Cardiac muscle cell (in vitro differentiated cells and primary cell): ENCODE data around the gene HSPB9. TPM values are rescaled to one million over a fixed set of nuclear protein-coding genes. Genes with fewer than 3 reads are reported as not detected.
A peak's percentile ranks its signal among the peaks of the same experiment; 100 is the strongest.

Experiments used
- DNase-seq, 2 donors: peaks; one replicate each; pipeline versions ENCODE4 v3.0.0 to v3.0.0-alpha.2; 2010 to 2017; ENCODE audit warnings: low read depth in 1 of 2, low spot score in 1 of 2
- H3K27ac ChIP-seq: fragments of 200-600 bp; sonication (generic); 2 replicates; pipeline ENCODE4 v1.5.1; 2016
- H3K27me3 ChIP-seq: fragments of 200-600 bp; sonication (generic); 2 replicates; pipeline ENCODE4 v1.6.0; 2016; ENCODE audit warnings: control low read depth
- H3K36me3 ChIP-seq: fragments of 200-600 bp; sonication (generic); 2 replicates; pipeline ENCODE4 v1.5.1; 2016; ENCODE audit warnings: control low read depth
- H3K4me1 ChIP-seq: fragments of 200-600 bp; sonication (generic); 2 replicates; pipeline ENCODE4 v1.8.1; 2017; ENCODE audit warnings: low read depth, mild to moderate bottlenecking, mixed run types
- H3K4me3 ChIP-seq: fragments of 200-600 bp; sonication (generic); 2 replicates; pipeline ENCODE4 v1.5.1; 2016; ENCODE audit warnings: mild to moderate bottlenecking
- H3K9me3 ChIP-seq: fragments of 200-600 bp; sonication (generic); 2 replicates; pipeline ENCODE4 v1.5.1; 2017; ENCODE audit warnings: low read depth, mild to moderate bottlenecking, control low read depth
- polyA plus RNA-seq: library from polyadenylated mRNA; unstranded; fragments of >200 nt; fragmentation: Nextera tagmentation; extraction: Ambion mirVana; gene quantifications from 2 replicates; pipeline ENCODE4 v1.2.1, GENCODE V29; 2016
- total RNA-seq: library from RNA; depleted of rRNA; stranded (reverse); fragments of >200 nt; gene quantifications from 2 replicates; pipeline ENCODE4 v1.2.3, GENCODE V29; 2016
- TF ChIP-seq, protein P1 (sequence below): IDR thresholded peaks from 2 replicates; pipeline ENCODE4 v1.5.1; 2012; ENCODE audit warnings: low read depth, mild to moderate bottlenecking, low read length

HSPB9 gene
- total and polyA plus RNA-seq, 2 experiments from 2014 or later, result 0.06 to 0.51 TPM

DNA sequence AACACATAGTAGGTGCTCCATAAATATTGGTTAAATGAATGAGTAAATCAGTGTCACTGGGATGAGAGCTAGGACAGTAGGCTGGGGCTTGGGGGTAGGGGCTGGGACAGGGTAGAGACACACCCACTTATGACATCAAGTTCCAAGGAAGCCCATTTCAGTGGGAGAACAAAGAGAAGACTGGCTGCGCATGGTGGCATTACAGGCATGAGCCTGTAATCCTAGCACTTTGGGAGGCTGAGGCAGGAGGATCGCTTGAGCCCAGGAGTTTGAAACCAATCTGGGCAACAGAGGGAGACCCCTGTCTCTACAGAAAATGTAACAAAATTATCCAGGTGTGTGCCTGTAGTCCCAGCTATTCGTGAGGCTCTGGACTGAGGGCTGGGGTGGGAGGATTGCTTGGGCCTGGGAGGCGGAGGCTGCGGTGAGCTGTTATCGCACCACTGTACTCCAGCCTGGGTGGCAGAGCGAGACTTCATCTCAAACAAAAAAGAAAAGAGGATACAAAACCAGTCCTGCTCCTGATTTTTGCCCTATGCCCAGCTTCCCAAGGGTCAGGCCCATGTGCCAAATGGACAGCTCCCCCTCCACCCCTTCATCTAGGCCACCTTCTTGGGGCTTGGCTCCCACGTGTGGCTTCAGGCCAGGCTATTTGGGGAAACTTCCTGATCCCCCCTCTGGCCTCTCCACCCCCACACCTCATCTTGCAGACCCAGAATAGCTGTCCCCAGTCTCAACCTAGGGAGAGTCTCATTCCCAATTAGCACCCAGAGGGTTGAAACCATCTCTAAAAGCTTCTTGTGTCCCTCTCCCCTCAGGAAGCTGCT lies 31.4 kb upstream of the HSPB9 start:
- Histone ChIP-seq H3K4me1 (peaks cover 5% of the 10 kb centered on the region), H3K36me3 (no peaks in the 10 kb centered on the region), H3K9me3 (no peaks in the 10 kb centered on the region), H3K4me3 (no peak overlapping the region), H3K27ac (no peak overlapping the region), H3K27me3 (peaks cover 3% of the 10 kb centered on the region)
- DNase-seq, result no peak
- TF ChIP-seq, protein P1, sequence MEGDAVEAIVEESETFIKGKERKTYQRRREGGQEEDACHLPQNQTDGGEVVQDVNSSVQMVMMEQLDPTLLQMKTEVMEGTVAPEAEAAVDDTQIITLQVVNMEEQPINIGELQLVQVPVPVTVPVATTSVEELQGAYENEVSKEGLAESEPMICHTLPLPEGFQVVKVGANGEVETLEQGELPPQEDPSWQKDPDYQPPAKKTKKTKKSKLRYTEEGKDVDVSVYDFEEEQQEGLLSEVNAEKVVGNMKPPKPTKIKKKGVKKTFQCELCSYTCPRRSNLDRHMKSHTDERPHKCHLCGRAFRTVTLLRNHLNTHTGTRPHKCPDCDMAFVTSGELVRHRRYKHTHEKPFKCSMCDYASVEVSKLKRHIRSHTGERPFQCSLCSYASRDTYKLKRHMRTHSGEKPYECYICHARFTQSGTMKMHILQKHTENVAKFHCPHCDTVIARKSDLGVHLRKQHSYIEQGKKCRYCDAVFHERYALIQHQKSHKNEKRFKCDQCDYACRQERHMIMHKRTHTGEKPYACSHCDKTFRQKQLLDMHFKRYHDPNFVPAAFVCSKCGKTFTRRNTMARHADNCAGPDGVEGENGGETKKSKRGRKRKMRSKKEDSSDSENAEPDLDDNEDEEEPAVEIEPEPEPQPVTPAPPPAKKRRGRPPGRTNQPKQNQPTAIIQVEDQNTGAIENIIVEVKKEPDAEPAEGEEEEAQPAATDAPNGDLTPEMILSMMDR, result no peak

DNA sequence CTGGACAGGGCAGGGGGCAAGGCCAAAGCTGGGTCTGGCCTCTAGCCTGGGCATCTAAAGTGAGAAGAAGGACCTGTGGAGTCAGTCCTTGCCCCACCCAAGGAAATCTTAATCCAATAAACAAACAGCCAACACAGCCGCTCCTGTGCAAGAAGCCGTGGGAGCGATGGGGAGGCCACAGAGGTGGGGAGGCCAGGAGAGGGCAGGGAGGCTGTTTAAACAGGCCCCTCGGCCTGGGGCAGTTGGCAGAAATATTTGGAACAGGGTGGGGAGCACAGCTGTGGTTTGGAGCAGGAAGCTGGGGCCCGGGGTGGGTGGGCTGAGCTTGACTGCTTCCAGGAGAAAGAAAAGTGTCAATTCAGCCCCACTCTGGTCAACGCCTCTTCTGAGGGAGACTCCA lies 29.7 kb upstream of the HSPB9 start:
- no peak for DNase-seq
- no peaks in the 10 kb centered on the region for H3K36me3 ChIP-seq
- TF ChIP-seq, protein P1, result no peak
- peaks cover 5% of the 10 kb centered on the region for H3K4me1 ChIP-seq
- peaks cover 19% of the 10 kb centered on the region for H3K27me3 ChIP-seq
- no peak overlapping the region for H3K4me3 ChIP-seq
- no peaks in the 10 kb centered on the region for H3K9me3 ChIP-seq
- H3K27ac ChIP-seq, result no peak overlapping the region

DNA sequence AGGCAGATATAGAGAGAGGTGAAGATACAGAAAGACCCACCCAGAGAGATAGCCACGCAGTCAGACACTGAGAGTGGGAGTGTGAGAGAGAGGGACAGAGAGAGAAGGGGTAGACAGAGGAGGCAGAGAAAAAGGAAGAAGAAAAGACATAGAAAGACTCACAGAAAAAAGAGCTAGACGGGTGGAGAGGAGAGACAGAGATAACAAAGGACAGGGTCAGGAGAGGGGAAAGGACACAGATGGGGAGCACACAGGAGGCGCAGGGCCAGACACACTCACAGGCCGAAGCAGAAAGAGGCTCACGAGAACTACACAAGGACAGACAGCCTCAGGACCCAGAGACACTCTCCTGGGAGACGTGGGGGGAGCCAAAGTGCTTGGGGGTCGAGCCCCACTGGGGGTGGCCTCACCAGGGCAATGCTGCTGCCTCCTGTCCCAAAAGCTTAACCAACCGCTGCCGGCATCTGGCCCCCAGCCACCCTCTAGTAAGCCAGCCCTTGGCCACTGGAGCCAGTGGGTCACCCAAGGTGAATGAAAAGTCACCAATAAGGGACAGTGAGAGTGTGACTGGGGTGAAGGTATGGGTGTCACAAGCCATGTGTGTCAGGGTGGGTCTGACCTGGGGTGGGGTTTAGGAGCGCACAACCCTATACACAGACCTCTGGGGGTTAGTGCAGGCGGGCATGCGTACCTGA lies 28.1 kb upstream of the HSPB9 start:
- Histone ChIP-seq H3K9me3 (no peaks in the 10 kb centered on the region), H3K27ac (no peak overlapping the region), H3K27me3 (peaks cover 25% of the 10 kb centered on the region), H3K4me3 (no peak overlapping the region), H3K36me3 (no peaks in the 10 kb centered on the region), H3K4me1 (peaks cover 8% of the 10 kb centered on the region)
- TF ChIP-seq, protein P1, result no peak
- no peak for DNase-seq

DNA sequence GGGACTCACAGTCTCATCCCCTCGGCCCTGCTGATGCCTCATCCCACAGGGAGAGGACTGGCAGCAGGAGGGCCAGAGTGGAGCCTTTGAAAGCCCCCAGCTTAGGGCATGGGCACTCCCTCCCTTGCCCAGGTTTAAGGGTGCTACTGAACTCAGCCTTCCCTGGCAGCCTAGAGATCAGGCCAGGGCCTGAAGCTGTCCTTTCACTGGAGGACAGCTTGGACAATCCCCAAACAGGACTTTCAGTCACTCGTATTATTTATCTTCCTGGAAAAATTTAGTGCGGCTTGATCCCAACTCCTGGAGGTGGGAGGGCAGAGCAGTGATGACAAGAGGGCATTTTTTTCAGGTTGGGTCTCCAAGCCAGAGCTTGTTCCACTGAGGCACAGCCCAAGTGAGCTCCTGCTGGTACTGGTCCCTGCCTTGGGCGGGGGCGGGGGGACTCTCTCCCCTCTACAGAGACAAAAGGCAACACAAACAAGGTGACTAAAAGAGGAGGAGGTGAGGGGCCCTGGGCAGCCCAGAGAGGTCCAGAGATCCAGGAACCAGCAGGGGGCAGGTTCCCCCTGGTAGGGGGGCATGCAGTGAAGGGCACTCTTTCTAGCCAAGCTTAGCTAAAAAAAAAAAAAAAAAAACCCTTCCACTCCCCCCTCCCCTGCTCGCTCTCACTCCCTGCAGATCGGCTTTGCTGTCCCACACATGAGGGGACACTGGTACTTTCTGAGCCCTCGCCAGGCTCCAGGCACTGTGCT lies 26.1 kb upstream of the HSPB9 start:
- peaks cover 6% of the 10 kb centered on the region for H3K4me1 ChIP-seq
- H3K27me3 ChIP-seq, result peaks cover 25% of the 10 kb centered on the region
- H3K4me3 ChIP-seq, result no peak overlapping the region
- H3K27ac ChIP-seq, result no peak overlapping the region
- DNase-seq, result no peak
- TF ChIP-seq, protein P1, result no peak
- no peaks in the 10 kb centered on the region for H3K36me3 ChIP-seq
- no peaks in the 10 kb centered on the region for H3K9me3 ChIP-seq

DNA sequence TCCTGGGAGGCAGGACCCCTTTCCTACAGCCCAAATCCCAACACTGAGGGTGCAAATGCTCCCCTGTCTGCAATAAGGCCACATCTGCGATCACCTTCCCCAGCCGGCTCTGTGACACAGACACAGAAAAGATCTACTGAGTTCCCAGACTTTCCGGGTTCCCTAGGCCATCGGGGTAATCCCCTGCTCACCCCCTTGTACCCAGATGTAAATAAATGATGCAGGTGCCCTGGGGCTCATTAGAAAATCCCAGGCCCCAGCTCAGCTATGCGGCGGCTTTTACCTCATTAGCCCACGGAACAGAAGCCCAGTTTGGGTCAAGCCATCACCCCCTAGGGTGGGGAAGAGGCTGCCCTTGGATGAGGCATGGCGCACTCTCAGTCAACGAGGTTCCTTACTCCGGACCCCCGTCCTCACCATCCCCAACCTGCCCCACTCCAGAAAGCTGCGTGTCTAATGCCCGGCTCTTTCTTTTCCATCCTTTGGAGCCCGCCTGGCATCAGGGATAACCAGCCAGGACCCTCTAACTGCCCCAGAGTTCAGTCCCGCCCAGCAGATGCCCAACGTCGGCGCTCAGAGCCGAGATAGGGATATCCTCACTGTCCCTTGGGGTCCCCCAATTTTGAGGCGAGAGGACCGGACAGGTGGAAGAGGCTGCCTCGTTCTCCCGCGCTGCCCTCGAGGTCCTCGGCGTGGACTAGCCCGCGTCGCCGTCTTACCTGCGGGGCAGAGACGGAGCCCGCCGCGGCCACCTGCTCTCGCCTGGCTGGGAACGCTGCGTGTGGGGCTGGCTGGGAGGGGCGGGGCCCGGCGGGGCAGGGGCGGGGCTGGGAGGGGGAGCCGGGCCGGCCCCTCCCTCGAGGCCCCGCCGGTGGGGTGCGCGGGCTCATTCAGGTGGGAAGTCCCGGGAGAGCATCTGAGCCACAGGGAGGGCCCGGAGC lies 24.6 kb upstream of the HSPB9 start, which contains the start of gene ZNF385C:
ZNF385C (minus strand) TSS at position 783 of the 941 bp plus-strand sequence. CDS start 35,417 bp downstream, outside the sequence.
- H3K27ac ChIP-seq, result no peak within 1 kb of the TSS
- DNase-seq, result peak in 1 of 2 donors; percentile 18
- TF ChIP-seq, protein P1, result no peak
- peaks cover 25% of the 10 kb centered on the region for H3K27me3 ChIP-seq
- peaks cover 3% of the 10 kb centered on the region for H3K4me1 ChIP-seq
- no peak within 1 kb of the TSS for H3K4me3 ChIP-seq
- no peaks in the 10 kb centered on the region for H3K9me3 ChIP-seq
- H3K36me3 ChIP-seq, result no peaks in the 10 kb centered on the region
